Measurements from ENCODE around the gene RUNX1. TPM values are rescaled to one million over a fixed set of nuclear protein-coding genes. Genes with fewer than 3 reads are reported as not detected.

RUNX1 gene
- total and polyA plus RNA-seq, 2 of the 13 experiments (the other 11 are each of a cell fraction or from before 2014, with no cell fraction given) = 5.4 to 6.4 TPM

- TF ChIP-seq ZNF513 (CRISPR knock-in tag; conservative IDR thresholded peaks at IDR 0.05) (no peak), ZNF225 (CRISPR knock-in tag; IDR thresholded peaks at IDR 0.05) (no peak), ZNF34 (CRISPR knock-in tag; IDR thresholded peaks at IDR 0.05; ENCODE audit: borderline replicate concordance) (no peak)
Measured at GRCh38 chr21:34826836-34827235, 222.3 kb downstream of the RUNX1 start (continued).

- intact Hi-C loops (cut with micrococcal nuclease; ENCODE audit: unreplicated experiment) = no loop called here
- BruUV-seq (replicated peaks) = no TSS peak
- no peak for DNase-seq (ENCODE audit: low spot score)
- Histone ChIP-seq H3K4me3 (replicated peaks in 1 of 3; ENCODE audit: insufficient read depth in 1 of 3, low read depth in 2 of 3, low read length in 3 of 3) (no peak overlapping the region), H3K9me3 (ENCODE audit: low read length) (no peaks in the 10 kb centered on the region), H4K20me1 (ENCODE audit: insufficient read depth, low read length) (no peaks in the 10 kb centered on the region), H3K27ac (ENCODE audit: extremely low read length, insufficient read depth, low read length) (no peak overlapping the region), H3K4me2 (ENCODE audit: low read depth, low read length) (no peak overlapping the region), H3K27me3 (ENCODE audit: control insufficient read depth in 1 of 2, insufficient read depth in 2 of 2, low read length in 2 of 2) (no peaks in the 10 kb centered on the region), H3K36me3 (replicated peaks in 1 of 2; ENCODE audit: control insufficient read depth in 1 of 2, insufficient read depth in 2 of 2, low read length in 2 of 2) (peaks cover 13 to 50% of the 10 kb centered on the region in 2 experiments), H3K79me2 (ENCODE audit: insufficient read depth, low read length) (no peaks in the 10 kb centered on the region), H2AFZ (ENCODE audit: low read length) (no peak overlapping the region), H3K9ac (ENCODE audit: insufficient read depth, low read depth, low read length) (no peak overlapping the region), H3K4me1 (ENCODE audit: insufficient read depth, low read length) (peaks cover 11% of the 10 kb centered on the region)
- 100% methylated on average over 3 of the region's 3 CpGs for WGBS (ENCODE audit: low lambda C conversion rate)
- no peak for FAIRE-seq
- ATAC-seq = no peak
- in situ Hi-C loops (cut with HindIII; ENCODE audit: extremely low pct_ligation_motif_present, low pct_unique_long_range_greater_than_20kb) = no loop called here
- no peak for TF ChIP-seq ZNF772 (CRISPR knock-in tag; IDR thresholded peaks at IDR 0.05)
- TF ChIP-seq ZNF768 (CRISPR knock-in tag; IDR thresholded peaks at IDR 0.05) = no peak
- TF ChIP-seq ZNF564 (CRISPR knock-in tag; IDR thresholded peaks at IDR 0.05) = peak; percentile 97
- no peak for TF ChIP-seq ZBTB14 (CRISPR knock-in tag; IDR thresholded peaks at IDR 0.05)
- CTCF ChIA-PET (ENCODE audit: low intra/inter-chr PET ratio, low total read pairs) = no interaction called here
- POLR2A ChIA-PET = no interaction called here
Measured at GRCh38 chr21:34825948-34826548, 223.1 kb downstream of the RUNX1 start.

All from HepG2 (cell line).